ENCODE results near the gene GOLGA6L7.
"Not testable (repeated sequence)": the region's sequence is repeated elsewhere in the genome, so short reads cannot be mapped to it uniquely, and the experiment has no call there.

The GOLGA6L7 gene

DNA sequence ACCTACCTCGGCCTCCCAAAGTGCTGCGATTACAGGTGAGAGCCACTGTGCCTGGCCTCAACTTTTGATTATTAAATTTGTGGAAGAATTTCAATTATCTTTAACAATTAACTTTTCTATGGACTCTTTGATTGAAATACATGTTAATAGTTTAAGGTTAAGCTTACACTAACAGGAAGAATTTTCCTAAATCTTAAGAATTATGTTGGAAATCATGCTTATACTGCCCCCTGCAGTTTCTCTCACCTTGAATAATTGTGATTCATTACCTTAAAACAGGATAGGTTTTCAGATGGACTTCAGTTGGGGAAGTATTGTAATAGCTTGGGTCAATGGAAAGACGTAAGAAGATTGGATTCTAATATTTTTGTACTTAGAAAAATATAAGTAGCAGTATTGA lies 54.2 kb downstream of the GOLGA6L7 start:
- not testable (repeated sequence) for H3K18ac ChIP-seq (ENCODE audit: low read length); H3K27me3 ChIP-seq (ENCODE audit: insufficient read depth, low read length); H3K4me2 ChIP-seq (ENCODE audit: low read length); H3K4ac ChIP-seq (ENCODE audit: low read depth, low read length); H4K8ac ChIP-seq (ENCODE audit: low read depth, low read length); H2BK5ac ChIP-seq (ENCODE audit: low read depth, low read length, poor library complexity); H2AFZ ChIP-seq (ENCODE audit: insufficient read depth, low read length, poor library complexity); H3K79me2 ChIP-seq (ENCODE audit: control insufficient read depth, insufficient read depth, low read length, poor library complexity); H3K9me3 ChIP-seq (ENCODE audit: insufficient read depth, low read depth, low read length); H3K9ac ChIP-seq (ENCODE audit: low read length); H2AK5ac ChIP-seq (ENCODE audit: low read length); H4K12ac ChIP-seq (ENCODE audit: low read depth, low read length); H3K23ac ChIP-seq (ENCODE audit: low read length); H3K4me3 ChIP-seq (ENCODE audit: low read depth, low read length); H3K4me1 ChIP-seq (ENCODE audit: control insufficient read depth in 1 of 2, insufficient read depth in 2 of 2, low read length in 2 of 2); H3K79me1 ChIP-seq (ENCODE audit: low read length); H3K14ac ChIP-seq (ENCODE audit: low read length); H2BK120ac ChIP-seq (ENCODE audit: insufficient read depth, low read length, poor library complexity); H2BK12ac ChIP-seq (ENCODE audit: low read length); H3K36me3 ChIP-seq (ENCODE audit: control insufficient read depth in 1 of 2, insufficient read depth in 2 of 2, low read length in 2 of 2); H3K27ac ChIP-seq (ENCODE audit: low read depth, low read length); H4K91ac ChIP-seq (ENCODE audit: low read depth, low read length)
- peak in 1 of 2 donors; percentile 17 for DNase-seq
- whole genome bisulfite sequencing (ENCODE audit: extremely low coverage, insufficient coverage, insufficient read length): no CpG with 5 or more reads among the region's 3 CpGs
